Kidney epithelial cell (primary cell): ENCODE results near the gene PRM2. TPM values are rescaled to one million over a fixed set of nuclear protein-coding genes. Genes with fewer than 3 reads are reported as not detected.

Experiments used
- DNase-seq: peaks from one replicate; pipeline ENCODE4 v3.0.0-alpha.2; 2010; ENCODE audit warnings: low read depth
- H3K27me3 ChIP-seq: 2 replicates; pipeline ENCODE4 v1.6.0; 2011; ENCODE audit warnings: low read length; ENCODE audit not compliant: control insufficient read depth, insufficient read depth
- H3K36me3 ChIP-seq: 2 replicates; pipeline ENCODE4 v1.5.1; 2011; ENCODE audit warnings: low read length; ENCODE audit not compliant: control insufficient read depth, insufficient read depth
- H3K4me3 ChIP-seq: 2 replicates; pipeline ENCODE4 v1.5.1; 2011; ENCODE audit warnings: low read depth, mild to moderate bottlenecking, control low read depth, low read length
- CTCF ChIP-seq: IDR thresholded peaks from 2 replicates; pipeline ENCODE4 v1.5.1; 2011; ENCODE audit warnings: mild to moderate bottlenecking, moderate library complexity, low read length, control low read depth, inconsistent platforms; ENCODE audit not compliant: insufficient read depth, poor library complexity, severe bottlenecking
- total RNA-seq: library from RNA; depleted of rRNA; stranded (reverse); fragments of >200 nt; gene quantifications from 2 replicates; pipeline ENCODE4 v1.2.3, GENCODE V29; 2015

The PRM2 gene
- total RNA-seq, 1 donor from 2014 or later: not detected

GRCh38 chr16:11280616-11281522 is 4.6 kb upstream of the PRM2 start, which contains the start of gene PRM1:
PRM1 (minus strand) TSS chr16:11281330; CDS start chr16:11281238, 92 bp downstream.
- DNase-seq: no peak
- no peaks in the 10 kb centered on the region for H3K27me3 ChIP-seq
- H3K4me3 ChIP-seq: no peak within 1 kb of the TSS
- H3K36me3 ChIP-seq: no peaks in the 10 kb centered on the region
- TF ChIP-seq CTCF: no peak

GRCh38 chr16:11278681-11279628 is 2.7 kb upstream of the PRM2 start:
- Histone ChIP-seq H3K36me3 (no peaks in the 10 kb centered on the region), H3K27me3 (no peaks in the 10 kb centered on the region), H3K4me3 (no peak overlapping the region)
- no peak for DNase-seq
- TF ChIP-seq CTCF: no peak

- Histone ChIP-seq H3K4me3 (no peak overlapping the region), H3K36me3 (no peaks in the 10 kb centered on the region), H3K27me3 (no peaks in the 10 kb centered on the region)
- no peak for TF ChIP-seq CTCF
- DNase-seq: no peak
Observed at GRCh38 chr16:11277607-11278337, 1.5 kb upstream of the PRM2 start.

GRCh38 chr16:11276896-11277593 is 765 bp upstream of the PRM2 start:
- TF ChIP-seq CTCF: no peak
- H3K27me3 ChIP-seq: no peaks in the 10 kb centered on the region
- no peak for DNase-seq
- H3K36me3 ChIP-seq: no peaks in the 10 kb centered on the region
- H3K4me3 ChIP-seq: no peak overlapping the region

- Histone ChIP-seq H3K27me3 (no peaks in the 10 kb centered on the region), H3K36me3 (no peaks in the 10 kb centered on the region), H3K4me3 (no peak overlapping the region)
- TF ChIP-seq CTCF: no peak
- DNase-seq: no peak
Observed at GRCh38 chr16:11274964-11275363, 1.3 kb downstream of the PRM2 start.
